ES-I3 (cell line): Measurements from ENCODE around the gene PRKCH.

Source experiments
- H3K36me3 ChIP-seq: 2 replicates; pipeline ENCODE4 v1.6.1; 2013; ENCODE audit warnings: mild to moderate bottlenecking, low read length, control low read depth, moderate library complexity; ENCODE audit not compliant: insufficient read depth
- H3K4me1 ChIP-seq: 2 replicates; pipeline ENCODE4 v1.6.1; 2013; ENCODE audit warnings: mild to moderate bottlenecking, control low read depth, low read length; ENCODE audit not compliant: insufficient read depth
- H3K9ac ChIP-seq: 2 replicates; pipeline ENCODE4 v1.6.1; 2013; ENCODE audit warnings: low read depth, mild to moderate bottlenecking, low read length, moderate library complexity
- H3K9me3 ChIP-seq: 2 replicates; pipeline ENCODE4 v1.6.1; 2013; ENCODE audit warnings: mild to moderate bottlenecking, low read length, moderate library complexity; ENCODE audit not compliant: control insufficient read depth, insufficient read depth

The PRKCH gene

DNA sequence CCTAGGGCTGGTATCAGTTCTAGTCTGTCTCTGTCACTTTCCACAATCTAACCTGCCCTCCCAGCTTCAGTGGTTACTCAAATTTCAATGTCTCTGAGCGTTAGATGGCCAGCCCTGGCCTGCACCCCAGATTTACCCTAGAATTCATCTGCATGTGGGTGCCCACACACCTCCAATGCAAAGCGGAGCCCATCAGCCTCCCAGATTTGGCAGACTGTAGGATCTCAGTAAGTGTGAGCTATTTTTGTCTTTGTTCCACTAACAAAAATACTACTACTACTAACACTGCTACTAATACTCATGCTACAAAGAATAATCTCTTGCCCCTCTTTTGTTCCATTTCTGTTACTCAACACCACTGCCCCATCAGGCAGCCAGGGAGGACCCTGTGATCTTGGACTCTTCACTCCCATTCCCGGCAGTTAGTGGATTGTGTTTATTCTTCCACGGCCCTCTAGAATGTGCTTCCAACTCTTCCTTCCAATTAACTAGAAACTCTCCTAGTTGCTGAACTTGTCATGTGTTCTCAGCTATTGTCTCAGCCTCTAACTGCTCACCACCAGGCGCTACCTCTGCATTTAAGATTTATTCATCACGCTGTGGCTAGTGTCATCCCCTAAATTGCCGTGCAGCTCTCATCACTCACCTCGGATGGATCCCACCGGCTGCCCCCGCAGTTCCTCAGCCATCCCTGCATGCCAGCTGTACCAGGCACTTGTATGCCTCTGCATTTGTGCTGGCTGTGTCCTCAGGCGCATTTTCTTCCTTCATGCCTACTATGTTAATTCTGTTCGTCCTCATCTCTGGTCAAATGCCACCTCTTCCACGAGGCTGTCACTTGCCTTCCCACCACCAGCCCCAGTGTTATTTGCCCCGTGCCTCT, 223.3 kb downstream of the PRKCH start:
- no peaks in the 10 kb centered on the region; the same call in 1 of the 2 replicates for H3K4me1 ChIP-seq
- no peaks in the 10 kb centered on the region for H3K9me3 ChIP-seq
- no peaks in the 10 kb centered on the region for H3K36me3 ChIP-seq
- no peak overlapping the region for H3K9ac ChIP-seq

DNA sequence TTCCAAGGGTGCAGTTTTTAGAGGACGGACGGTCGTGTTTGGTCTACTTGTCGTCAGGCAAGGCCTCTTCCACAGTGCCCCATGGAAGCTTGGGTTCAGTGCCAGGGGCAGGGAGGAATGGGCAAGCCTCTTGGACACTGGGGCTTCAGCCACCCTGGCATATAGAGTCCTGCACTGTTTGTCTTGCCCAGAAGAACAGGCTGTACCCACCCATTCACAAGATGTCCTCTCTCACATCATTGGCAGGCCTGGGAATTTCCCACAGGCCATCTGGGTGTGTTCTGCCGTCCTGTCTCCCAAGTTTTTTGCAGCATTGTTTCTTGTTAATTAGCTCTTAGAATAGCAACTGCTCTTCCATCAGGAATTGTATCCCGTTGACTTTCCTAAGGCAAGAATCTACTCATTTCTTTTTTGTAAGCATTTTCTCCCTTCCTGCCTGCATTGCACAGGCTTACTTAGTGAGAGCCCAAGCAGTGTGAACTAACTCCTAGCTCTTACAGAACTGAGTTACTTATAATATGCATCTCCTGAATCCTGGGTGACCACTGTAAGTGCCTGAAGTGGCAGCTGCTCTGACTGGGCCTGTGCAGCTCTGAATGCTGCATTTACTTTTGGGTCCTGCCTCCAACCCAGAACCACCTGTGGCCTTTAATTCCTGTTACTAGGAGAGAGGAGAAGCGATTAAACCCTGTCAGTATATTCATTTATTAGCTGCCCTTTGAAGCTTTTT, 224.5 kb downstream of the PRKCH start:
- Histone ChIP-seq H3K4me1 (no peaks in the 10 kb centered on the region; the same call in 1 of the 2 replicates), H3K36me3 (no peaks in the 10 kb centered on the region), H3K9ac (no peak overlapping the region), H3K9me3 (no peaks in the 10 kb centered on the region)

DNA sequence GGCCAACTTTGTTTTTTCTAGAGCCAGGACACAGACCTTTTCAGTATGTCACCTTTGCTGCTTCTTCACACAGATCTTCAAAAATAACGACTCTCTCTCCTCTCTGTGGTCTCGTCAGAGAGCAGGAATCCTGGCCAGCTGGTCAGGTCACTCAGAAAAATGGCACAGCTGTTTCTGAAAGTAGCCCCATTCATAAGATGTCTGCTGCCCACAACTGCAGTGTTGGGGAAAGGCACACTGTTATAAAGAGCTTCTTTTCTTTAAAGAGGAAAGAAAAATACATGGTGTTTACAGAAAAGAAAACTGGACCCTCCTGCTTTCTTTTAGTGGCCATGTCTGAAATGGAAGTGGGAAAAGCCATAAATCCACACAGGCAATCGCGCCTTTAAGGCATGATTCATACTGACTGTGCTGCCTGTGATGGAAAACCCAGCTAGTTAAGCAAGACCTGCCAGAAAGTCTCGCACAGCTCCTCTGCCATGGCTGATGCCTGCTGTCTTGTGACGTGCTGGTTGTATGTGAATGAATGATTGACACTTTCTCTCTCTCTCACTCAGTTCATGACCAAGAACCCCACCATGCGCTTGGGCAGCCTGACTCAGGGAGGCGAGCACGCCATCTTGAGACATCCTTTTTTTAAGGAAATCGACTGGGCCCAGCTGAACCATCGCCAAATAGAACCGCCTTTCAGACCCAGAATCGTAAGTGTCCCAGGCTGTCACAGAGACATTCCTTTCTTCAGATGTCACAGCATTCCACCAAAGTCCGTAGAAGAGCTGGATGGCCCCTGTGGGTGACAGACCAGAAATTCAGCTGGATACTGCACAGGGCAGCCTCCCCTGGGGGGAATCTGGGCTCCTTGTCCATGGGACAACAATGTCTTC, 226.0 kb downstream of the PRKCH start:
- H3K9ac ChIP-seq, result no peak overlapping the region
- H3K4me1 ChIP-seq, result peaks cover 3% of the 10 kb centered on the region
- H3K9me3 ChIP-seq, result no peaks in the 10 kb centered on the region
- no peaks in the 10 kb centered on the region for H3K36me3 ChIP-seq

DNA sequence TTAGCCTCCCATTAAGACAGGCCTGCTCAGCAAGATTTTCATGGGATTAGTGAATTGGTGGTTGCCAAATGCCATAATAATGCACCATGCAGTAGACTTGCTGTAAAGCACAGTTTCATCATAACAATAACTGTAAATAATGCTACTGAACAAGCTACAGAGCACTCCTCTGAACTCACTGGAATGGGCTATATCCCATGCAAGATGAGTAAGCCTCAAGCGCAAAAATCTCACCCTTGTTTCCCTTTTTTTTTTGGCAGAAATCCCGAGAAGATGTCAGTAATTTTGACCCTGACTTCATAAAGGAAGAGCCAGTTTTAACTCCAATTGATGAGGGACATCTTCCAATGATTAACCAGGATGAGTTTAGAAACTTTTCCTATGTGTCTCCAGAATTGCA, 228.0 kb downstream of the PRKCH start:
- H3K9me3 ChIP-seq, result no peaks in the 10 kb centered on the region
- no peak overlapping the region for H3K9ac ChIP-seq
- H3K36me3 ChIP-seq, result no peaks in the 10 kb centered on the region
- H3K4me1 ChIP-seq, result peaks cover 18% of the 10 kb centered on the region

DNA sequence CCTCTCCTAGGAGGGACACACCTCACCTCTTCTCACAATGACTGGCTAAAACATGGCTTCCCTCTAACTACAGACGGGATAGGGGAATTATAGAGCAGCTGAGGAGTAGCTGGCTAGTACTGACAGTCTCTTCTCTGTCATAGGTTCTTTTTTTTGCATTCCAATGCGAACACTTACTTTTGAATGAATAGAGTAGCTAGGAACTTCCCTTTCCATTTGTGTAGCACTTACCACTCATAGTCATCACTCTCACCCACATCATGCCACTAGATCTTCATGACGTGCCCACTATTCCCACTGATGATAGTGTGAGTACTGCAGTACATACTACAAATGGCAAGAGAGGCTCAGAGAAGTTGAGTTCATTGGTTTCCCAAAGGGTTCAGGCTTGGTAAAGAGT, 230.0 kb downstream of the PRKCH start:
- Histone ChIP-seq H3K9me3 (no peaks in the 10 kb centered on the region), H3K36me3 (no peaks in the 10 kb centered on the region), H3K4me1 (peaks cover 18% of the 10 kb centered on the region), H3K9ac (no peak overlapping the region)

DNA sequence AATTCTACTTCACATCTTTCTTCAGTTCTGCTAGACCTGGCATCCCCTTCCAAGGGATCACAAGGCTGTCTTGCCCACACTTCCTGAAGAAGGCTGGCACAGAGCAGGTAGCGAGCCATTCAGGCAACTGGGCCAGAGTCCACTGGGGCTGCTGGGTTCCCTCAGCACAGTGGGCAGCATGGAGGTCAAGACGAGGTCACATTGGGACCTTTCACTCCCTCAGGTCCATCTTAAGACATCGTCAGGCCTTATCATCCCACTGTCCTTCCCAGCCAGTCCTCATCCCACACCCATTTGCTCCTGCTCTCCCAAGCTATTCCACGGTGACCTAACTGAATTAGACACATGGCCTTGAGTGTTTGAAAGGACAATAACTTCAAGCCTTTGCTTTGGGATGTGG, 230.9 kb downstream of the PRKCH start:
- Histone ChIP-seq H3K36me3 (no peaks in the 10 kb centered on the region), H3K4me1 (peaks cover 18% of the 10 kb centered on the region), H3K9ac (no peak overlapping the region), H3K9me3 (no peaks in the 10 kb centered on the region)

DNA sequence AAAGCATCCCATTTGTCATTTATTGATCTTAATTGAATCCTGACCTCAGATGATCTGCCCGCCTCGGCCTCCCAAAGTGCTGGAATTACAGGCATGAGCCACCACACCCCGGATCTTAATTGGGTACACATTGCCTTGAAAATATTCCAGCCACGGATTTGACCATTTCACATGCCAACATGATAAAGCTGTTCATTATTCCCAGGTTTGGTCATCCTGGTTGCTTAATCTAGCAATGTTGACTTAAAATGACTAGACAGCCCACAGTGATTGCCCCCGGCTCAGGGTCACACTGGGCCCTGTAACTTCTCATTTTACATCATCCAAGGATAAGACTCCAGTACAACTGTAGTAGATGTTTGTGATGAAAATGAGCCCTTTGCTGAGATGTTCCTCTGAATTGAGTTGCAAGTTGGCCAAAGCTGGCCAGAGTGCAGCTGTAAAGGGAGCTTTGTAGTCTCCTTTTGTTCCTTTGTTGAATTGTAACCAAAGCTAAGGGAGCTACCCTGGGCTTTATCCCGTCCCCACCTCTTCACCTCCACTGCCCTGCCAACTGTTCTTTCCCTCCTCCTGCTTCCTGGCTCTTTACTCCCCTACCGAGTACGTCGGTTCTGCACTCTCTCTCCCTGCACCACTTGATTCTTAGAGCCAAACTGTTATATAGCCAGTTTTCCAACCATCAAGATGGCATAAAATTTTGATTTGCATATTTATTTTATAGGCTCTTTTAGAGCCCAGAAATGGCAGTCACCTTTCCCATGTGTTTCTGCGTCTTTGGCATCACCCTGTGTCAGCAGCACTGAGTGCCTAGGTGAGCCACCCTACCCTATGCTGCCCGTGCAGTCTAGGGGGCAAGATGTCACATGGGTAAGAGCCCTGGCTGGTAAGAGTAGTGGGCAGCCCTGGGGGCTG, 232.6 kb downstream of the PRKCH start:
- H3K9me3 ChIP-seq, result no peaks in the 10 kb centered on the region
- peaks cover 18% of the 10 kb centered on the region for H3K4me1 ChIP-seq
- no peak overlapping the region for H3K9ac ChIP-seq
- no peaks in the 10 kb centered on the region for H3K36me3 ChIP-seq

DNA sequence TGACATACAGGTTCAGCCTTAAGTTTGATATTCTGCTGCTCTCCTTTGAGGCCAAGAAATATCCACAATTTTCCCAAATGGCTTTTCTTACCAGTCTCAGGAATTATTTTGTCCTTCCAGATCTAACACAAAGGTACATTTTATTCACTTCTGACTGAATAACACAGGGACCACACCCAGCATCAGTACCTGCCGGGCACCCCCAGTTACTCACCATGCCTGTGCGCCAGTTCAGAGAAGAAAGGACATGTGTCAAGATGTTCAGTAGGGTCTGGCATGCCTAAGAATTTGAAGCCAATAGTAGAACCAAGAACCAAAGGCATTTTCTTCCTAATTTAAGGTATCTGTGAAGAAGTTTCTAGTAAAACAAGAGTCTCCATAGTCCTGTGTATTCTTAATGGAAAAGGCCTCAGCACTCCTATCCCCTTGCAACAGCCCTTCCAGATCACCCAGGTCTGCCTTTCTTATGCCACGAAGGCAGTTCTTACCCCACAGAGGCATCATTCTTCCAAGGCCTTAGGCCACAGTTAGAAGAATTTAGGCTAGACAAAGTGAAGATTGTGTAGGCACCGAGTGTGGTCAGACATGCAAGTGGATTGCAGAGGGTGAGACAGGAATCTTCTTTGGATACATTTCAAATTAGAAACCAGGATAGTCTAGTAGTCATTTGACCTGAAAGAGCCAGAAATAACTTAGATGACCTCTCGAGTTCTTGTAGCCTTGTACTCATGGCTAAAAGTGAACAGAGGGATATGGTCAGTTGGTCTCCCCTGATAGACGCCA, 233.9 kb downstream of the PRKCH start:
- no peaks in the 10 kb centered on the region for H3K9me3 ChIP-seq
- no peaks in the 10 kb centered on the region for H3K36me3 ChIP-seq
- peaks cover 22% of the 10 kb centered on the region for H3K4me1 ChIP-seq
- H3K9ac ChIP-seq, result no peak overlapping the region

DNA sequence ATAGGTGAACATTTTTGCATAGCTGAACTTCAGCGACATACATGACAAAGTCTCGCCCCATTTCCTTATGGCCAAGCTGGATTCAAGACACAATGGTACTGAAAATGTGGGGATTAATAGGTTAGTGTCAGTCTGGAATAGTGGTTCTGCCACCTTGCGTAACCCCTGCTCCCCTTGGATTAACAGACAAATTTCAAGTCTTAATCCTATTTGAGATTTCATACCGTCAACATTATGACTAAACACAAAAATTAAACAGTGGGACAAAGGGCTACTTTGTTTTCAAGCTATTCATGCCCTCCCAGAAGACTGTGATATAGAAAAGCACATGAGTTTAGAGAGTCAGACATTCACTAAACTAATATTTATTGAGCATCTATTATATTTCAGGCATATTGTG, 235.1 kb downstream of the PRKCH start:
- Histone ChIP-seq H3K4me1 (peaks cover 28% of the 10 kb centered on the region), H3K9me3 (no peaks in the 10 kb centered on the region), H3K9ac (no peak overlapping the region), H3K36me3 (no peaks in the 10 kb centered on the region)

DNA sequence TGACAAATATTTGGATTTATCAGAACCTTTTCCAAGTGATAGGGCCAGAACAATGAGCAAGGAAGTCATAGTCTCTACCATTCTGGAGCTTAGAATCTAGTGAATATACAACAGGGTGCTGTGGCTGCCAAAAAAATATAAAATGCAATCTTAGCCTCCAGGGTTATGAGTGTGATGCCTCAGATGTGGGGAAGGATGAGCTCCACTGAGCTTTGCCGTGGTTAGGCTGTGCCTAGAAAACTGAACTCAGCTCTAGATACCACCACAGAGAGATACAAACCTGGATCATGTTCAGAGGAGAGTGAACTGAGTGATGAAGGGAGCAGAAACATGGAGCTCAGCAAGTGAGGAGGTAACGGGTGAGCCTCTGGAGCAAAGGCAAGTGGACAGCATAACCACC, 235.9 kb downstream of the PRKCH start:
- Histone ChIP-seq H3K9me3 (no peaks in the 10 kb centered on the region), H3K9ac (no peak overlapping the region), H3K4me1 (peaks cover 36% of the 10 kb centered on the region), H3K36me3 (no peaks in the 10 kb centered on the region)

DNA sequence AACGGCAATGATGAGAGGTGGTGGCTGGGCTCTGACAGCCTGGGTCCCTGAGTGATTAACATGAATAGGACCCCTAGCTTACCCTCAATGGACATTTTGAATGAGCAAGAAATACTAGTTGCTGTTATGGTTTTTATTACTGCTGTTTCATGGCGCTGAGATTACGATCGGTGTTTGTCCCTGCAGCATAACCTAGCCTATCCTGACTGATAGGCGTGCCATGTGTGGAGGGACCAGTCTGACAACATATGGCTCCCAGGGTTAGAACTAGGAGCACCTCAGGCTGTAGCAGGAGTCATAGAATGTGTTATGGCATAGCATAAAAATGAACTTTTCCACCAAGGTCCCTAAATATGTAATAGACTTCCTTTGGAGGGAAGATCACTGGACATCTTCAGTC, 236.5 kb downstream of the PRKCH start:
- H3K9ac ChIP-seq, result no peak overlapping the region
- no peaks in the 10 kb centered on the region for H3K36me3 ChIP-seq
- H3K9me3 ChIP-seq, result no peaks in the 10 kb centered on the region
- H3K4me1 ChIP-seq, result peaks cover 36% of the 10 kb centered on the region

DNA sequence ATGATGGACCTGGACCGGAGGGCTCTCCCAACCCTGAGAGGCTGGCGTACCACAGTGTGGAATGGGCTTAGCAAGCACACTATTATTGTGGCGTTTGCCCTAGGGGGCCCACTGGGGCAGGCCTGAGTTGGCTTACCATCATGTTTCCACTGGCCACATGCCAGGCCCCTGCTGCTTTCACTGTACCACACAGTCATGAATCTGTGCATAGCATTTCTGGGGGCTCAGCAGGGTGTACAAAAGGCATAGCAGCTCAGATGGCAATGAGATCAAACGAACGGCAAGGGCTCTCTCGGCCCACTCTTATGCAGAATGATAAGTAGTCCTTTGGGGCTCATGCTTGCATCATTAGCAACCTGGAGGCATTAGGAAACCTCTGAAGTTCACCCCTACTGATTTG, 236.9 kb downstream of the PRKCH start:
- no peaks in the 10 kb centered on the region for H3K9me3 ChIP-seq
- H3K4me1 ChIP-seq, result peaks cover 36% of the 10 kb centered on the region
- no peak overlapping the region for H3K9ac ChIP-seq
- no peaks in the 10 kb centered on the region for H3K36me3 ChIP-seq

DNA sequence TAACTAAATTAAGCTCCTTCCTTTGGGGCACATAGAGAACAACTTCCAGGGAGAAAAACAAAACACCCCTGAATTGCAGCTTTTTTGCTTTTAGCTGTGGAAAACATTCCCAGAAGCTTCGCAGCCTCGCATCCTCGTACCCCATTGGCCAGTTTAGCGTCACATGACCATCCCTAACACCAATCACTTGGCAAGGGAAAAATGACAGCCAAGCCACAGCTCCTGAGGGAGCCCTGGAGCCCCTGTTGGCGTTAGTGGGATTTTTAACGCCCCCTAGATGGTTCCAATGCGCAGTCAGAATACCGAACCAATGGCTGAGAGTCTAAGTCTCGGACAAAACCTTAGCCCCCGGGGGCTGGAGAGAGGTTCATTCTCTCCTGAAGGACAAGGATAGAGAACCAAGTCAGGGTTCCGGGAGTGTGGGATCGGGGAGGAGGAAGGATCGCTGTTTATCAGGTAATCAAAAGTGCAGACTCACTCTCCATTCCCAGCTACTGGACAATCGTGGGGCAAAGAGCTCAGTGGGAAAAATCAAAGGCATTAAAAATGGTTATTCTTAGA, 238.3 kb downstream of the PRKCH start:
- Histone ChIP-seq H3K4me1 (peaks cover 42% of the 10 kb centered on the region), H3K9ac (peak overlapping the region; percentile 28; the same call in 1 of the 2 replicates), H3K36me3 (no peaks in the 10 kb centered on the region), H3K9me3 (no peaks in the 10 kb centered on the region)
